Breast epithelium (tissue), 4 donors: ENCODE data around the gene CHCHD6. TPM values are rescaled to one million over a fixed set of nuclear protein-coding genes. Genes with fewer than 3 reads are reported as not detected.

Experiments used
- DNase-seq, 2 donors: peaks; one replicate each; pipeline ENCODE4 v3.0.0-alpha.2; 2019; ENCODE audit warnings: low spot score in 2 of 2
- H3K27ac ChIP-seq, 2 donors: fragments of 200-600 bp; sonication (generic) in 1 of 2; one replicate each; pipeline ENCODE4 v1.5.1; 2016 to 2019; ENCODE audit warnings: mild to moderate bottlenecking in 1 of 2
- H3K27me3 ChIP-seq, 2 donors: fragments of 200-600 bp; sonication (generic) in 1 of 2; one replicate each; pipeline versions ENCODE4 v1.5.1 to v1.6.0; 2017 to 2019; ENCODE audit warnings: control low read depth in 1 of 2, mild to moderate bottlenecking in 1 of 2
- H3K36me3 ChIP-seq: fragments of 200-600 bp; one replicate; pipeline ENCODE4 v1.5.1; 2019
- H3K4me1 ChIP-seq, 2 donors: fragments of 200-600 bp; sonication (generic); one replicate each; pipeline ENCODE4 v1.5.1; 2016 to 2019; ENCODE audit warnings: control low read depth in 1 of 2
- H3K4me3 ChIP-seq, 3 donors: fragments of 200-600 bp; sonication (generic); 1 replicate in 2 of 3; 2 replicates in 1 of 3; pipeline ENCODE4 v1.5.1; 2016 to 2019; ENCODE audit warnings: mild to moderate bottlenecking in 3 of 3, moderate library complexity in 2 of 3
- H3K9me3 ChIP-seq, 2 donors: fragments of 200-600 bp; sonication (generic) in 1 of 2; one replicate each; pipeline ENCODE4 v1.5.1; 2016 to 2019; ENCODE audit warnings: control low read depth in 1 of 2
- CTCF ChIP-seq, 3 donors: fragments of 450-650 bp; IDR thresholded peaks; one replicate each; pipeline ENCODE4 v1.5.1; 2016 to 2017; ENCODE audit warnings: antibody characterized with exemption in 3 of 3, mild to moderate bottlenecking in 3 of 3, moderate library complexity in 3 of 3
- POLR2A ChIP-seq: fragments of 450-650 bp; IDR thresholded peaks from one replicate; pipeline ENCODE4 v1.6.1; 2016; ENCODE audit warnings: antibody characterized with exemption, mild to moderate bottlenecking, moderate library complexity
- POLR2AphosphoS5 ChIP-seq, 3 donors: sonication (generic); formaldehyde crosslinking; IDR thresholded peaks; one replicate each; pipeline ENCODE4 v1.6.1; 2017; ENCODE audit warnings: antibody characterized with exemption in 3 of 3
- intact Hi-C: fragments of 100-400 bp; cut with DNase I; formaldehyde crosslinking; loops from one replicate; pipeline ENCODE4 v1.15.1; 2023; ENCODE audit warnings: low total_unique reads
- total RNA-seq, 3 donors: library from RNA; depleted of rRNA; stranded (reverse); fragments of >200 nt; gene quantifications; one replicate each; pipeline ENCODE4 v1.1.0, GENCODE V29; 2016

CHCHD6 gene
- total RNA-seq, 3 donors from 2014 or later = 12.2 to 21.2 (median 19.3) TPM

- no peaks in the 10 kb centered on the region for H3K9me3 ChIP-seq
- peak overlapping the region in 1 of 2 donors; percentile 93 for H3K27ac ChIP-seq
- no peaks in the 10 kb centered on the region for H3K27me3 ChIP-seq
- H3K36me3 ChIP-seq = no peaks in the 10 kb centered on the region
- TF ChIP-seq POLR2AphosphoS5 (IDR thresholded peaks at IDR 0.05) (no peak), POLR2A (no peak), CTCF (IDR thresholded peaks at IDR 0.05) (no peak)
- intact Hi-C loops = no loop called here
- H3K4me1 ChIP-seq = peaks cover 9 to 15% of the 10 kb centered on the region in 2 donors
- H3K4me3 ChIP-seq = no peak overlapping the region
- no peak for DNase-seq
These were observed 300.8 kb downstream of the CHCHD6 start for GRCh38 chr3:127004641-127005397.

DNA sequence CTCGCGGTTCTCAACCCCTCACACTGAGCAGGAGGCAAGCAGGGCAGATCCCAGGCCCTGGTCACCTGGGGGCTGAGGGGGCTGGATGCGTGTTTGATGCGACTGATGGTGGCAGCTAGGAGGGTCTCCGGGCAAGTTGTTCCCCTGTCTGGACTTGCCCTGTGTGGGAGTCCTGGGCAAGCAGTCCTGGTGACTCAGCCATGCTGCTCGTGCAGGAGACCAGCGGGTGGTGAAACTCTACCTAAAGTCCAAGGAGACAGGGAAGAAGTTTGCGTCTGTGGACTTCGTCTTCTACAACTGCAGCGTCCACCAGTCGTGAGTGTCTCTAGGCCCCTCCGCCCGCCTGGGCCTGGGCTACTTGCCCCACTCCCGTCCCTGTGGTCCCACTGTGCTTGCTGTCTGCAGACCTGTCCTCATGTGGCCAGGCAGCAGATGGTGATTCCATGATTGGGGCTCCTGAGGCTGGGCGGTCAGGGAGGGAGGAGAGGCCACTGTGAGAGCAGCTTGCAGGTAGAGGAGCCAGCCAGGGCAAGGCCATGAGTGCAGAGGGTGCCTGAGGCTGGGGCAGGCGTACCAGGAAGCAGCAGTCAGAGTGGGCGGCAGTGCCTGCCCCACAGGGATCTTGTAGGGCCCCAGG, 301.9 kb downstream of the CHCHD6 start:
- no peak overlapping the region for H3K4me3 ChIP-seq

DNA sequence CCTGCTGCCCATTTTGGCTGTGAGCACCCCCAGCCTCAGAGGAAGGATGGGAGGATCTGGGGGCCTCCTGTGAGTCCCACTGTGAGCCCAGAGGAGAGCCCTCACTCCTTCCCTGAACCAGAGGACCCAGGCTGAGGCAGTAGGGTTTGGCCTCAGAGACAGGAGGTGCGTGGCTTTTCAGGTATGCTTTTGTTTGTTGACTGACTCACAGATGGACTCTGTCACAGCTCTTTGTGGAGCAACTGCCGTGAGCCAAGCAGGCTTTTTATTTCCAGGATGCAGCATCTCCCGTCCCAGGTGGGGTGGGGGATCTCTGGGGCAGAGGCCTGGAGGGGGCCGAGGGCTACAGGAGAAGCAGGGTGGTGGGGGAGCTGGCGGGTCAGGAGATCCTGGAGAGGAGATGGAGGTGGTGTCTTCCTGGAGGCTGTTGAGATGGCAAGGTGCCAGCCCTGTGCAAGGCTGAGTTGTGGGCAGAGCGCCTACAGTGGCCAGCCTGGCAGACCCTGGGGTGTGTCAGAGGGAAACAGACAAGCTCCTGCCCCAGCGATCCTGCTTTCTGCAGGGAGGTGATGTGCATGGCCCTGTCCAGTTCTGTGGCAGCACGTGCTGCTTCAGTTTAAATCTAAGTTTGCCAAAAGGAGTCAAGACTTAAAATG, 302.9 kb downstream of the CHCHD6 start:
- Histone ChIP-seq H3K9me3 (no peaks in the 10 kb centered on the region), H3K4me1 (peaks cover 2 to 9% of the 10 kb centered on the region in 2 donors), H3K27ac (no peak overlapping the region), H3K27me3 (no peaks in the 10 kb centered on the region), H3K4me3 (no peak overlapping the region), H3K36me3 (no peaks in the 10 kb centered on the region)
- TF ChIP-seq POLR2AphosphoS5 (IDR thresholded peaks at IDR 0.05) (no peak), CTCF (IDR thresholded peaks at IDR 0.05) (no peak), POLR2A (no peak)
- no peak for DNase-seq
- intact Hi-C loops = no loop called here

More for the DNA sequence above, 301.9 kb downstream of the CHCHD6 start:
- peak overlapping the region in 1 of 2 donors; percentile 5 for H3K27ac ChIP-seq
- H3K4me1 ChIP-seq = peaks cover 9 to 15% of the 10 kb centered on the region in 2 donors
- no peaks in the 10 kb centered on the region for H3K9me3 ChIP-seq
- intact Hi-C loops = no loop called here
- no peak for TF ChIP-seq POLR2A
- TF ChIP-seq CTCF (IDR thresholded peaks at IDR 0.05) = no peak
- no peak for TF ChIP-seq POLR2AphosphoS5 (IDR thresholded peaks at IDR 0.05)
- H3K36me3 ChIP-seq = no peaks in the 10 kb centered on the region
- DNase-seq = no peak
- no peaks in the 10 kb centered on the region for H3K27me3 ChIP-seq

GRCh38 chr3:127008236-127008635, 304.2 kb downstream of the CHCHD6 start:
- peak overlapping the region in 1 of 2 donors; percentile 25 for H3K27ac ChIP-seq
- no peak overlapping the region for H3K4me3 ChIP-seq
- no peak for DNase-seq
- no peaks in the 10 kb centered on the region for H3K27me3 ChIP-seq
- no peaks in the 10 kb centered on the region for H3K36me3 ChIP-seq
- no peaks in the 10 kb centered on the region for H3K4me1 ChIP-seq
- no peak for TF ChIP-seq CTCF (IDR thresholded peaks at IDR 0.05)
- TF ChIP-seq POLR2AphosphoS5 (IDR thresholded peaks at IDR 0.05) = no peak
- TF ChIP-seq POLR2A = no peak
- H3K9me3 ChIP-seq = no peaks in the 10 kb centered on the region
- intact Hi-C loops = no loop called here

DNA sequence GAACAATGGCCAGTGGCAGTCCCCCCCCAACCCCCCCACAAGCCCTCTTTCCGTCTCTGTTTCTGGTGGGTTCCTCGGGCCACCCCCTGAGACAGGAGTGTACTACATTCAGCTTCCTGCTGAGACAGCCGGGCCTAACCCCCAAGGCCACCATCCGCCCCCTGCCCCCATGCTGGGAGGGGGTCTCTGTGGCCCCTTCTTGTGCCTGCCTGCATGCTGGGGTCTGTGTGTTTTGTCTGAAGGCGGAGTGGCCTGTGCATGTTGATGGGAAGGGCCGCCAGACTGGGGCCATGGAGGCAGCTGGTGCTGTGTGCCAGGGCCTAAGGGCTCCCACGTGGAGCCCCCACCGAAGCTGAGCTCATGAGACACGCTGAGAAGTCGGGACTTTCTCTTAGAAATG, 305.5 kb downstream of the CHCHD6 start:
- DNase-seq = no peak
- Histone ChIP-seq H3K4me3 (no peak overlapping the region), H3K27me3 (no peaks in the 10 kb centered on the region), H3K27ac (peak overlapping the region in 1 of 2 donors; percentile 7), H3K4me1 (no peaks in the 10 kb centered on the region), H3K9me3 (no peaks in the 10 kb centered on the region), H3K36me3 (no peaks in the 10 kb centered on the region)
- TF ChIP-seq POLR2A = no peak
- no peak for TF ChIP-seq POLR2AphosphoS5 (IDR thresholded peaks at IDR 0.05)
- no peak for TF ChIP-seq CTCF (IDR thresholded peaks at IDR 0.05)
- intact Hi-C loops = no loop called here
